ENCODE data around the gene PPP2R2B.

- no peak for TF ChIP-seq CTCF (IDR thresholded peaks at IDR 0.05)
- no peak for TF ChIP-seq POLR2A (IDR thresholded peaks at IDR 0.05)
Measured at GRCh38 chr5:146754621-146755020, 123.9 kb downstream of the PPP2R2B start.
